Vagina (tissue), 2 donors: ENCODE results near the gene HSPH1. TPM values are rescaled to one million over a fixed set of nuclear protein-coding genes. Genes with fewer than 3 reads are reported as not detected.

Experiments used
- DNase-seq, 2 donors: peaks; one replicate each; pipeline ENCODE4 v3.0.0-alpha.2; 2017; ENCODE audit errors: extremely low spot score in 2 of 2
- H3K27ac ChIP-seq: fragments of 200-600 bp; sonication (generic); one replicate; pipeline ENCODE4 v1.5.1; 2019
- H3K27me3 ChIP-seq: fragments of 200-600 bp; sonication (generic); one replicate; pipeline ENCODE4 v1.5.1; 2019
- H3K36me3 ChIP-seq, 2 donors: fragments of 200-600 bp; sonication (generic); one replicate each; pipeline ENCODE4 v1.5.1; 2017 to 2019
- H3K4me1 ChIP-seq: fragments of 200-600 bp; sonication (generic); one replicate; pipeline ENCODE4 v1.5.1; 2019
- H3K4me3 ChIP-seq, 2 donors: fragments of 200-600 bp; sonication (generic); 1 replicate in 1 of 2; 2 replicates in 1 of 2; pipeline ENCODE4 v1.5.1; 2016 to 2019
- H3K9me3 ChIP-seq: fragments of 200-600 bp; sonication (generic); one replicate; pipeline ENCODE4 v1.5.1; 2019
- POLR2A ChIP-seq, 2 donors: fragments of 450-650 bp; IDR thresholded peaks; one replicate each; pipeline ENCODE4 v1.6.1; 2017; ENCODE audit warnings: antibody characterized with exemption in 2 of 2, mild to moderate bottlenecking in 2 of 2, moderate library complexity in 2 of 2
- POLR2AphosphoS5 ChIP-seq, 2 donors: sonication (generic); formaldehyde crosslinking; IDR thresholded peaks; one replicate each; pipeline ENCODE4 v1.9.0; 2017; ENCODE audit warnings: antibody characterized with exemption in 2 of 2, mild to moderate bottlenecking in 2 of 2, low read depth in 1 of 2; ENCODE audit not compliant: insufficient read depth in 1 of 2
- intact Hi-C: fragments of 100-400 bp; cut with DNase I; formaldehyde crosslinking; loops from one replicate; pipeline ENCODE4 v1.15.1; 2023
- total RNA-seq: library from RNA; depleted of rRNA; stranded (reverse); fragments of >200 nt; gene quantifications from one replicate; pipeline ENCODE4 v1.2.3, GENCODE V29; 2016
- TF ChIP-seq, protein P1 (sequence below), 3 experiments: fragments of 450-650 bp in 2 of 3; fragments of 200-600 bp in 1 of 3; sonication (generic) in 1 of 3; IDR thresholded peaks; one replicate each; pipeline ENCODE4 v1.5.1; 2017 to 2019; ENCODE audit warnings: antibody characterized with exemption in 3 of 3, mild to moderate bottlenecking in 2 of 3, moderate library complexity in 2 of 3

Gene HSPH1
- total RNA-seq, 1 donor from 2014 or later: 75.4 TPM

- no peaks in the 10 kb centered on the region for H3K4me1 ChIP-seq
- H3K27ac ChIP-seq: no peak overlapping the region
- DNase-seq: no peak
- H3K36me3 ChIP-seq: no peaks in the 10 kb centered on the region
- TF ChIP-seq POLR2AphosphoS5 (IDR thresholded peaks at IDR 0.05; ENCODE audit: insufficient read depth in 1 of 2, low read depth in 1 of 2) (no peak), POLR2A (IDR thresholded peaks at IDR 0.05) (no peak)
- TF ChIP-seq, protein P1, sequence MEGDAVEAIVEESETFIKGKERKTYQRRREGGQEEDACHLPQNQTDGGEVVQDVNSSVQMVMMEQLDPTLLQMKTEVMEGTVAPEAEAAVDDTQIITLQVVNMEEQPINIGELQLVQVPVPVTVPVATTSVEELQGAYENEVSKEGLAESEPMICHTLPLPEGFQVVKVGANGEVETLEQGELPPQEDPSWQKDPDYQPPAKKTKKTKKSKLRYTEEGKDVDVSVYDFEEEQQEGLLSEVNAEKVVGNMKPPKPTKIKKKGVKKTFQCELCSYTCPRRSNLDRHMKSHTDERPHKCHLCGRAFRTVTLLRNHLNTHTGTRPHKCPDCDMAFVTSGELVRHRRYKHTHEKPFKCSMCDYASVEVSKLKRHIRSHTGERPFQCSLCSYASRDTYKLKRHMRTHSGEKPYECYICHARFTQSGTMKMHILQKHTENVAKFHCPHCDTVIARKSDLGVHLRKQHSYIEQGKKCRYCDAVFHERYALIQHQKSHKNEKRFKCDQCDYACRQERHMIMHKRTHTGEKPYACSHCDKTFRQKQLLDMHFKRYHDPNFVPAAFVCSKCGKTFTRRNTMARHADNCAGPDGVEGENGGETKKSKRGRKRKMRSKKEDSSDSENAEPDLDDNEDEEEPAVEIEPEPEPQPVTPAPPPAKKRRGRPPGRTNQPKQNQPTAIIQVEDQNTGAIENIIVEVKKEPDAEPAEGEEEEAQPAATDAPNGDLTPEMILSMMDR (IDR thresholded peaks at IDR 0.05): no peak
- H3K4me3 ChIP-seq: no peak overlapping the region
- no peaks in the 10 kb centered on the region for H3K9me3 ChIP-seq
- intact Hi-C loops: no loop called here
- H3K27me3 ChIP-seq: no peaks in the 10 kb centered on the region
These were observed 51.1 kb downstream of the HSPH1 start for GRCh38 chr13:31110617-31111016.

DNA sequence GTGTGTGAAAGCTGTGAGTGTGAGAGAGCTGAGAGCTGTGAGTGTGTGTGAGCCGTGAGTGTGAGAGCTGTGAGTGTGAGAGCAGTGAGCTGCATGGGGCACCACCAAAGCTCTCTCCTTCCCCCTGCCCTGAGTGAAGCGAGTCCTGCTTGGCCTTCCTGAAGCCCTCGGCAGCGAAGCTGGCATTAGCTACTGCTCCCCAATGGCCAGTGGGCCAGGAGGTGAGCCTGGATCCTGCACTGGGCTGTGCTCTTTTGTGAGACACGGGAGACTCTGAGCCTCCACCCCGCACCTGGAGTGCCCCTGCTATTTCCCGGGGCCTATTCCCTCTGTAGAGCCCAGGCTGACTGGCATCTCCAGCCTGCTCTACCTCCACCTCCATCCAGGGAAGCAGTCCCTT, 51.5 kb downstream of the HSPH1 start:
- Histone ChIP-seq H3K4me3 (no peak overlapping the region), H3K9me3 (no peaks in the 10 kb centered on the region), H3K27me3 (no peaks in the 10 kb centered on the region), H3K4me1 (peaks cover under 1% of the 10 kb centered on the region), H3K27ac (no peak overlapping the region), H3K36me3 (no peaks in the 10 kb centered on the region)
- TF ChIP-seq POLR2AphosphoS5 (IDR thresholded peaks at IDR 0.05; ENCODE audit: insufficient read depth in 1 of 2, low read depth in 1 of 2) (no peak), POLR2A (IDR thresholded peaks at IDR 0.05) (no peak)
- TF ChIP-seq, protein P1 (IDR thresholded peaks at IDR 0.05): no peak
- DNase-seq: no peak
- intact Hi-C loops: no loop called here

GRCh38 chr13:31107109-31107508, 54.6 kb downstream of the HSPH1 start:
- Histone ChIP-seq H3K9me3 (no peaks in the 10 kb centered on the region), H3K4me3 (no peak overlapping the region), H3K4me1 (peaks cover 6% of the 10 kb centered on the region), H3K36me3 (no peaks in the 10 kb centered on the region), H3K27me3 (no peaks in the 10 kb centered on the region), H3K27ac (no peak overlapping the region)
- TF ChIP-seq, protein P1 (IDR thresholded peaks at IDR 0.05): no peak
- no peak for TF ChIP-seq POLR2AphosphoS5 (IDR thresholded peaks at IDR 0.05; ENCODE audit: insufficient read depth in 1 of 2, low read depth in 1 of 2)
- intact Hi-C loops: no loop called here
- DNase-seq: no peak

- Histone ChIP-seq H3K36me3 (no peaks in the 10 kb centered on the region), H3K4me3 (no peak overlapping the region), H3K27ac (no peak overlapping the region), H3K27me3 (no peaks in the 10 kb centered on the region), H3K4me1 (peaks cover 6% of the 10 kb centered on the region), H3K9me3 (no peaks in the 10 kb centered on the region)
- no peak for DNase-seq
- TF ChIP-seq POLR2A (IDR thresholded peaks at IDR 0.05): no peak
- TF ChIP-seq, protein P1 (IDR thresholded peaks at IDR 0.05): no peak
- TF ChIP-seq POLR2AphosphoS5 (IDR thresholded peaks at IDR 0.05; ENCODE audit: insufficient read depth in 1 of 2, low read depth in 1 of 2): no peak
- intact Hi-C loops: no loop called here
These were observed 55.8 kb downstream of the HSPH1 start for GRCh38 chr13:31105856-31106255.

- no peak overlapping the region for H3K4me3 ChIP-seq
- TF ChIP-seq POLR2A (IDR thresholded peaks at IDR 0.05): no peak
- TF ChIP-seq, protein P1 (IDR thresholded peaks at IDR 0.05): no peak
- TF ChIP-seq POLR2AphosphoS5 (IDR thresholded peaks at IDR 0.05; ENCODE audit: insufficient read depth in 1 of 2, low read depth in 1 of 2): no peak
- no peak for DNase-seq
- H3K27ac ChIP-seq: no peak overlapping the region
- intact Hi-C loops: no loop called here
- no peaks in the 10 kb centered on the region for H3K36me3 ChIP-seq
- peaks cover 6% of the 10 kb centered on the region for H3K4me1 ChIP-seq
- H3K9me3 ChIP-seq: no peaks in the 10 kb centered on the region
- H3K27me3 ChIP-seq: no peaks in the 10 kb centered on the region
These were observed 56.5 kb downstream of the HSPH1 start for GRCh38 chr13:31105020-31105795.
